T-helper 2 cell treated with Interferon-gamma antibody and Interleukin-4, amounts not matched to agents 100 ng/mL and 5 ng/mL, for 36 hours (primary cell): ENCODE results near the gene TRPV3. TPM values are rescaled to one million over a fixed set of nuclear protein-coding genes. Genes with fewer than 3 reads are reported as not detected.
"Not testable (repeated sequence)": the region's sequence is repeated elsewhere in the genome, so short reads cannot be mapped to it uniquely, and the experiment has no call there.

Experiments used
- intact Hi-C: fragments of 100-400 bp; cut with micrococcal nuclease; formaldehyde crosslinking; loops from one replicate; pipeline ENCODE4 v1.15.1; 2023
- total RNA-seq: library from RNA; stranded (reverse); gene quantifications from 2 replicates; pipeline ENCODE4 v1.2.3, GENCODE V29; 2022

The TRPV3 gene
- total RNA-seq, 1 donor from 2014 or later: 0.41 TPM

DNA sequence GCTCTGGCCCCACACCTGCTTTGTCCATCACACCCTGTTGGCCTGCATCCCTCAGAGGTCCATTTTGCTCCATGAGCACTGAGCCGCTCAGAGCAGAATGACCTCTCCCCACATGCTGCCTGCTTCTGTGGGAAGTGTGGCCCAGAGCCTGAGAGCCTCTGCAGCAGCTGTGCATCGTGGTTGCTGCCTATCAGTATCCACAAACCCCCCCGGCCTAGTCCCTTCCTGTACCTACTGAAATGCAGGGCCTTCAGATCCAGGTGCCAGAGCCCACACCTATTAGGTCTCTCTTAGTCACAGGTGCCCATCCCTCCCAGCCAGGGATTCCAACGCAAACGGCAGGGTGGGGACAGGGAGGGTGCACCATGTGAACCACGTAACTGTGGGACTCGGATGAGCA lies 16.6 kb upstream of the TRPV3 start:
- intact Hi-C loops: no loop called here

DNA sequence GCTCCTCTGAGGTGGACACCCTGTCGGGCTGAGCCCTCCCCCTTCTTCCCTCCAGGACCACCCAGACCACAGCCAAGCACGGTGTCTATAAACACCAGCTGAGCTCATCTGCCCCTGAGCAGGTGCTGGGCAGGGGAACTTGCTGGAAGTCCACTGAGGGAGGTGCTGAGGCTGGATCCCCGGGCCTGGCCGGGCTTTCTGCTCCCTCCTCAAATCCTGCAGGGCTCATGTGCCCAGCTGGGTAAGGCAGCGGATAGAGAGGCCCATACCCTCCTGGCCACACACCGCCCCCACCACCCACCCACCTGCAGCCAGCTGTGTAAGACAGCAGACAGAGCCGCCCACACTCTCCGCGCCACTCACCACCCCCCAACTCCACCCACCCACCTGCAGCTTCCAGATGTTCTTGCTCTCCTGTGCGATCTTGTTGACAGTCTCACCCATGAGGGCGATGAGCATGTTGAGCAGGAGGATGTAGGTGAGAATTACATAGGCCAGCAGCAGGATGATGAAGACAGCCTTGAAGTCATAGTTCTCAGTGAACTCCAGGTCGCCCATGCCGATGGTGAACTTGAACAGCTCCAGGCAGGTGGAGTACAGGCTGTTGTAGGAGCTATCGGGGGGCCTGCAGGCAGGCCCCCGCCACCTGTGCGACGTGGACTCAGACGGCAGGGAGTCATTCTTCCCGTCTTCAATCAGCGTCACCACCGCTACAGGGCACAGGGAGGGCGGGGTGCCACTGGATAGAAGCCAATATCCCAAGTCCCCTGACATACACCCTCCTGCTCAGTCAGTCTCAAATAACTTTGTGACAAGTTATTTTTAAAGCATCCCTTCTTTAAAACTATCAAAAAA lies 15.9 kb upstream of the TRPV3 start:
- intact Hi-C loops: no loop called here

DNA sequence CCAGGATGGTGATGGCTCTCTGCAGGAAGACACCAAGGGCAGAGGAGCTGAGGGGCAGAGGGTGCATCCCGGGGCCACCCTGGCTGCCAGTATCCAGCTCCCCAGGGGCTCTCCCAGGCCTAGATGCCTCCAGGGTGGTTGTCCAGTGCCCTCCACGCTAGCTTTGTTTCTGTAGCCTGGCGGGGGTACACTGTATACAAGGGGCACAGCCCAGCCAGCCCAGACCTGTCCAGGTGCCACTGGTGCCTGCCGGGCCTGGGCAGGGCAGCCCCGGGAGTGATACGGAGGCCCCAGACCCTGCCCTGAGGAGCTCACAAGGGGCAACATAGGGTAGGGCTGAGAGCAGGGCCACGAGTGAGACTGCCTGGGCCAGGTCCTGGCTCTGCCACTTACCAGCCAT lies 14.6 kb upstream of the TRPV3 start:
- intact Hi-C loops: no loop called here

DNA sequence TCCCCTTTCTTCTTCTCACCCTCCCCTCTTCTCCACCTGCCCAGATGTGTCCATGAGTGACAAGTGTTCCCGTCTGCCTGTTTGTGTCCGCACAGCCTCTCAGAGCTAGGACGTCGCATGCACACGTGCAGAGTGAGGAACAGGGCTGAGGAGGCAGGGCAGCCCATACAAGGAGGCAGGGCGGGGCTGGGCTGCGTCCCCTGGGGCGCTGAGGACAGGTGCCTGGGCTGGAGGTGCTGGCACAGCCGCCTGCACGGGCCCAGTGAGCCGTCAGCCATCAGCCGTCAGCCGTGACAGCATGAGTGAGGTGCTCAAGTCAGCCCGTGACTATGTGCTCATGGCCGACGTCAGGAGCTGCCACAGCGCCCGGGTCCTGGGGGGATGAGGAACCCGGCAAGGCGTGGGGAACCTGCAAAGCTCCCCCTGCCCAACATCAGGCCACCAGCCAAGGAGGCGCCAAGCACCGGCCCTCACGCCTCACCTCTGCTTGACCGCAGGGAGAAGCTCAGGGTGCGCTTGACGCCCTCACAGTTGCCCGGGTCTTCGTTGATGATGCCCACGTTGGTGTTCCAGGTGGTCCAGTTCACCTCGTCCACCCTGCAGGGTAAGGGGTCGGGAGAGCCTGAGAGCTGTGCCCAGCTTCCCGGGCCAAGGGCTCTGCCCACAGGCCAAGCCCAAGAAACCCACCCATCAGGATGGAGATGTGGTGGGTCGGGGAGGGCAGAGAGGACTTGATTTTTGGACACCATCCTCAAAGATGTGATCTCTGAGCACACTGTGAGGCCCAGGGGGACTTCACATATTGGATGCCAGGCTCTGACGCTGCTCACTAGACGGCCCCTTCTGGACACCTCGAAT lies 13.7 kb upstream of the TRPV3 start:
- intact Hi-C loops: no loop called here

DNA sequence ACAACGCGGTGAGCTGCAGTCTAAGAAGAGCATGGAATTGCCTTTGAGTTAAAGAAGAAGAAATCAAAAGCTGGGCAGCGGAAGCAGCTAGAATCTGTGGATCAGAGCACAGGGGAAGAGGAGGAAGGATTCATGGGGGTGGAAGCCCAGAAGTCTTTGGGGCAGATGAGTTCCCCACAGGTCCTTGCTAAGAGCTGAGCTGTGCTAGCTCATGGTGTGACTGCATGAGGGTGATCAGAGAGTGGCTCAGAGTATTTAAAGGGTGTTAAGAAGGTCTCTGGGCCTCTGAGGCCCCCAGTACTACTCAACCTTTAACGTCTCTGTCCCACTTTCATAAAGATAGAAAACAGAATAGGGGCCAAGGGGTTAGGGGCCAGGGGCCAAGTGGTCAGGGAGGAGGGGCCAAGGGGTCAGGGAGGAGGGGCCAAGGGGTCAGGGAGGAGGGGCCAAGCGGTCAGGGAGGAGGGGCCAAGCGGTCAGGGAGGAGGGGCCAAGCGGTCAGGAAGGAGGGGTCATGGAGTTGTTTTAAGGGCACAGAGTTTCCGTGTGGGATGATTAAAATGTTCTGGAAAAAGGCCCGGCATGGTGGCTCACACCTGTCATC lies 12.0 kb upstream of the TRPV3 start:
- intact Hi-C loops: no loop called here

DNA sequence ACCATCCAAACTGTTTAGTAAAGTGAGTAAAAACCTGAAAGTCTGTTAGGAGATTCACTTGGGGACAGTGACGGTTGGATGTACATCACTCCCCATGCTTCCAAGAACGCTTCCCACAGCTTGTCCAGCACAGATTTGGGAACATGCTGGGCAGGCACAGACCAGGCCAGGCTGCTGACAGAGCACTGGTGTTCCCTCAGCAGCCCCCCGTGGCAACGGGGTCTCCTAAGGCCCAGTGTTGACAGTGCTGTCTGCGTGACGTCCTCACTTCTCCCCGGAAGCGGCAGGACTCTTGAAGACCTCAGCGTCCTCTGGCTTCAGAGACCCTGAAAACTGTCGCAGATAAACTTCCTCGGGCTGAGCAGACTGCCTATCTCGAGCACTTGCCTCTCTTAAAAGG lies 8.9 kb upstream of the TRPV3 start:
- intact Hi-C loops: no loop called here

DNA sequence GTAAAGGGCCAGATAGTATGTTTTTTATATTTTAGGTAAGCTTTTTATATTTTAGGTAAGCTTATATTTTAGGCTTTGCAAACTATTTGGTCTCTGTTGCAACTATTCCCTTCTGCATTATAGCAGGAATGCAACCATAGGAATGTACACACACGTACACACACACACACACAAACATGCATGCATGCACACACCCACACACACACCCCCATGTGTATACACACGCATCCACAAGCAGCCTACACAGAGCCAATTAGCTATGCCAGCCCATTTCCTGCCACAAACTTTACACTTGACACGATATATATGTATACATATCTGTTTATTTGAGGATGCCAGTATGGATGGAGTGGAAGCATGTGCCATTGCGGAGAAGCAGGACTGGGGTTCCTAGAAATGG lies 7.5 kb upstream of the TRPV3 start:
- intact Hi-C loops: no loop called here

DNA sequence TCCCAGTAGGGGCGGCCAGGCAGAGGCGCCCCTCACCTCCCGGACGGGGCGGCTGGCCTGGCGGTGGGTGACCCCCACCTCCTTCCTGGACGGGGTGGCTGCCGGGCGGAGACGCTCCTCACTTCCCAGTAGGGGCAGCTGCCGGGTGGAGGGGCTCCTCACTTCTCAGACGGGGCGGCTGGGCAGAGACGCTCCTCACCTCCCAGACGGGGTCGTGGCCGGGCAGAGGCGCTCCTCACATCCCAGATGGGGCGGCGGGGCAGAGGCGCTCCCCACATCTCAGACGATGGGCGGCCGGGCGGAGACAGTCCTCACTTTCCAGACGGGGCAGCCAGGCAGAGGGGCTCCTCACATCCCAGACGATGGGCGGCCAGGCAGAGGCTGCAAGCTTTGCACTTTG lies 6.6 kb upstream of the TRPV3 start:
- intact Hi-C loops: not testable (repeated sequence)

DNA sequence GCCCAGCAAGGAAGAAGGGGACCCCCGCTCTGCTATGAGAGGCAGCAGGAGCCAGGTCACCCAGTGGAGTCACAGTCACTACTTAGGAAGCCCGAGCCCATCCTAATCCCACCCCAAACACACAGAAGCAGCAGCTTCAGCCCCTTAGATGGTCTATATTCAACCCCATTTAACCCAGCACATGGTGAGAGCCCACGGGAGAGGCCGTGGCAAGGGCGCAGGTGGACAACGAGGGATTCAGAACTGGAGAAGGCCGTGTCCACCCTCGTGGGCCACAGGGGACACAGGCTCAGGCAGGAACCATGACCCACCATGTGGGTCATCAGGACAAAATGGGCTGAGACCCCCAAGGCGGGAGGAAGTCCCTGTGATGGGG lies 1.6 kb upstream of the TRPV3 start:
- intact Hi-C loops: no loop called here

DNA sequence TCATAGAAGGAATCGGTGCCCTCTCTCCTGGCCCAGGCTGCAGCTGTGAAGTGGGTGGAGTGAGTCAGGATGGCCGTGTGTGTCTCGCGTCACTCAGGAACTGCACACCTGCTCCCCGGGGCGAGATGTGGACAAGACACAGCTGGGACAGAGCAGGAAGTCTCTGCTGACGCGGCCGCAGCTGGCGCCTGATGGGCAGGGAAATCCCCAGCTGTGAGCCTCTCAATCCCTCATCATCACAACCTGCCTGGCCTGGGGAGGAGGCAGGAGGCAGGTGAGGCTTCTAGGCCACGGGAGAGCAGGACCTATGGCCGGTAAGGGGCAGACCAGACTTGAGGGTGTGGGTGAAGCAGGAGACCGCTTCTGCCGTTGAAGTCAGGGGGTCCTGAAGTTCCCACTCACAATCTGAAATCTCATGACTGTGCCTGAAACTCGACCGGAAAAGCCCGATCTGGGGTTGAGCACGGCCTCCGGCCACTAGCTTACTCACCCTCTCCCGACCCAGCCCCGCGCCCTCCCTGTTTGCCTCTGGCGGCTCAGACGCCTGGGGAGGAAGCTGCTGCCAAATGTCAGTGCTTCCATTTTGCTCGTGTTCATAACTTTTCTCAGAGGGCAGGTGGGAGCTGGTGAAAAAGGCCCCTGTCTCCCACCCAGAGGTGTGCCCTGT lies 1.1 kb upstream of the TRPV3 start:
- intact Hi-C loops: no loop called here

DNA sequence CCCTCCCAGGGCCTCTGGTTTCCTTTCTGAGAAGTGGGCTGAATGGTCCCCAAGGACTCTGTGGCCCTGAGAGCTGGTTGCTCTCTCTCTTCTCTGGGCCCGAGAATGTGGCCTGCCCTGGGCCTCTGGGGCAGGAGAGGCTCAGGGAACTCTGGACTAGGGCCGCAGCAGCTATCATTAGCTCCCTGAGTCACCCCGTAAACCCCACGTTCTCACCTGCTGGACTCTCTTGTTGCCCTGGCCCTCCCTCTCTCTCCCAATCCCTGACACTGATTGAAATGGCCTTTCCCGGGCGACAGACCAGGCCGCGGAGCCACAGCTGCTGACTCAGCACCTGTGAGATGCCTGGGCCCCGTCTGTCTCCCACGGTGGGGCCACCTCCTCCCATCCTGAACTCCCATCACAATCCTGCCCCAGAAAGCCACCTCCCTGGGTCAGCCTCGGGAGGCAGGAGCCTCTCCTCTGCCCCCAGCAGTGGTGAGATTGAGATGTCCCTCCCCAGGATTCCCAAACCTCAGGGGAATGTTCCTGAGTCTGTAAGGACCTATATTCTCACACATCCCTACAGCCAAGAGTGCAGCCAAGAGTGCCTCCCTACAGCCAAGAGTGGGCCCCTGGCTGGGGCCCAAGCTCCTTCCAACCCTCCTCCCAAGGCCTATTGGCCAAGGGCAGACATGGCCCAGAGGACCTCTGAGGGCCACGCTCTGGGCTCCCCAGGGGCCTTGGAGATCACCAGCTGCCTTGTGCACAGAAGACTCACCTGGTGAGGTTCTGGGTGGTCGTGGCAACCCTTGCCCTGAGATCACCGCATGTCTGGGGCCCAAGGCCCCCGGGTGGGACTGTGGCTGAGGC lies 470 bp downstream of the TRPV3 start:
- intact Hi-C loops: no loop called here

DNA sequence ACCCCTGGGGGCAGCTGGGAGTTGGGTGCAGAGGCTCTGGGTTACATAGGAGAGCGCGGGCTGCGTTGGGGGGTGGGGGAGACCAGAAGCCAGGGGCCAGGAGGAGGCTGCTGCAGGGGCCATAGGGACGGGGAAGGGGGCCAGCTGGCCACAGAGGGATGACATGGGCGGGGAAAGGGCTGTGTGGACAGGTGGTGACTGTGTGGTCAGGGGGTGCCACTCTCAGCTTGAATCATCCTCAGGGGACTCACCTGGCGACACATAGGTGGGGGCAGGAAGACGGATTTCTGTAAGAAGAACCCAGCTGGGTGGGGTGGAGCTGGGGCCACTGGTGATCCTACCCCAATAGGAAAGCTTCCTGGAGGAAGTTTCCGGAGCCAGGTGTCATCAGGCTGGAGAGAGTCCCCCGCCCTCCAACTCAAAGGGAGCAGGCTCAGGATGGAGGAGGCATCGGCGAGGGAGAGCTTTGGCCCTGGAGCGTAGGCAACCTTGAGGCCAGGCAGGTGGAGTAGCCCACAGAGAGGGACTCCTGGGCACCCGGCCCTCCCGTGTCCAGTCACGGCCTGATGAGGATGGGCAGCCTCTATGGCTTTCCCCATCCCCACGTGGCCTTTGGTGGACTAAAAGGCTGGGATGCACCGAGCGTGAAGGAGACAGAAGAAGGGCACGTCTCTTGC lies 1.2 kb downstream of the TRPV3 start:
- intact Hi-C loops: no loop called here

DNA sequence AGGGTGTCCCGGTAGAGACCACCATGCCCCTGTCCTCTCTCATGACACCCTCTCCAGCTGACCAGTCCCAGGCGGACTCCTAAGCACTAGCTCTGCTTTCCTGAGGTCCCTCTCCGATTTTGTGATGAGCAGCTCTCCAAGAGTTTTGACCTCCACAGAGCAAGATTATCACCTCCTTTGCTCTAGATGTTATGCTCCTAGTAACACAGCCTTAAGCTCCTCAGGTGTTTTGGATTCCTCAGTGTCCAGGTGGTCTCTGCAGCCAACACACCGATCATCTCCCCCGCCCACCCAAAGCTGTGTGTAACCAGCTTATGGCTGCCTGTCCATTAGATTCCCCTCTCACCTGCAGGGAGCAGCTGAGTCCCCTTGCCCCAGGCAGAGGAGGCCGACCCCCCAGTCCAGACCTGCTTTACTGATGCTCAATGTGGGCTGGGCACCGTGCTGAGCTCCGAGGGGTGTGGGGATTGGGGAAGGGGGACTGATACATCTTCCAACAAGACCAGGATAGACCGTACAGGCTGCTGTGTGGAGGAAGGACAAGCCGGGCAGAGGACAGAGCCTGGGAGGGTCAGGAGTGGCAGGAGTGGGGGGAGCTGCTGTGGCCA lies 2.3 kb downstream of the TRPV3 start:
- intact Hi-C loops: no loop called here

DNA sequence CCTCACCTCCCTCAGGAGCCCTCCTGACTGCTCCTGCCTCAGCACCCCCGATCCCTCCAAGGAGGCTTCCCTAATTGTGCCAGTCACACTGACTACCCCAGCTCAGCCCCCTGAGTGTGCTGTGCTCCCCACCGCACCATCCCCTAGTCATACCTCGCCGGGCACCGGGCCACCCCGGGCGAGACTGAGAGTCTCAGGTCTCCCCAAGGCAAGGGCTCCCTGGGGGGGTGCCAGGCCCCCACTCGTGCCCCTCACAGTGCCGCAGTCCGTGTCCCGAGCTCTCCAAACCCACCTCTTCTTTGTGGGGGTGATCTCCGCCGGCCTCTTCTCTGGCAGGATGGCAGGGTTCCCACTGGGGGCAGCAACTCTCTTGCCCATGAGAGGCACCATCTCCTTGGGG lies 3.2 kb downstream of the TRPV3 start:
- intact Hi-C loops: no loop called here

DNA sequence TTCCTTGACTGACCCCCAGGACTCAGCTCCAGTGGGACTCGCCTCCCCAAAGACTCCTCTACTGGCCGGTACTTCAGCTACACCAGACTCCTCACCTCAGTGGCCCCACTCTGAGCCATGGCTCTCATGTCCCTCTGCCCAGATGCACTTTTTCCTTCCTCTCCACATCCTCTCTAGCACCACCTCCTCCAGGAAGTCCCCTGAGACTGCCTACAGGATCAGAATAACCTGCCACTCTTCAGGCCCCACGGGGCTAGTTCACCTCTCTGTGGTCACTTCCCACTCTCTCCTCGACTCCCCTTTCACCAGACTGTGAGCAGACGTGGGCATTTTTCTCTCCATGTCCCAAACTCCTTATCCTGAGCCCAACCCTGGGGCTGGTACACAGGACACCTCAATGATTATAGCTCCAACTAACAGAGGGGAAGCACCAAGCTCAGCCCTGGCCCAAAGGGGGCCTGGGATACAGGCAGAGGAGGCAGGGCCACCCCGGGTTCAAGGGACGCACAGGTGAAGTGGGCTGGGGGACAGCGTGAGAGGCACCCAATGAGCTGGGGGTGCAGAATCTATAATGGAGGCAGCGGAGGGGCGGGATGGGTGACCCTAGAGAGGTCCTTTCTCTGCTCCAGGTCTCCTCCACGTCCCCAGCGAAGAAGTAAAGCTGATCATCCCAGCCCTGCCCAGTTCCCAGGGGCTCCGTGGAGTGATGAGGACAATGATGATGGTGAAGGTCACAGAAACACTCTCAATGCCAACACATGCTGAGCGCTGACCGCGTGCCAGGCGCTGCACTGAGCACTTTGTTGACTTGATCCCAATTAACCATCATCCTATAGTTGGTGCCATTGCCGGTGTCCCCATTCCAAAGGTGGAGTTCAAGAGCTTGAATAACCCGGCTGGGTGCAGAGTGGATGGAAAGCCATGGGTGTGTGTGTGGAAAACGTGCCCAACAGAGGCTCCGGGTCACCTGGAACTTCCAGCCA lies 3.9 kb downstream of the TRPV3 start:
- intact Hi-C loops: no loop called here

DNA sequence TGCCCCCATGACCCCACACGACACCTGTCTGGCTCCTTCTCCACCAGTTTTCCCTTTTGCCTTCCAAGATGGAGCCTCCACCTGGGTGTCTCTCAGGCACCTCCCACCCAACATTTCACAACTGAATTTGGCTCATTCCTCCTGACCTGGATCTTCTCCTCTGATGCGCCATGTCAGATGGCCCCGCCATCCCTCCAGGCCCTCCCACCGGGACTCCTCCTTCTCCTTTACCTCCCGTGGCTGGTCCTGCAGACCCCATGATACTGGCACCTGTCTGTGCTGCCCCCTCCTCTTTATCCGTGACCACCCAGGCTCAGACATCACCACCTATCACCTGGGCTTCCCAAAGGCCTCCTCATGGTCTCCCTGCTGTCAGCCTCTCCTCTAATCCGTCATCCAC lies 4.7 kb downstream of the TRPV3 start:
- intact Hi-C loops: no loop called here

DNA sequence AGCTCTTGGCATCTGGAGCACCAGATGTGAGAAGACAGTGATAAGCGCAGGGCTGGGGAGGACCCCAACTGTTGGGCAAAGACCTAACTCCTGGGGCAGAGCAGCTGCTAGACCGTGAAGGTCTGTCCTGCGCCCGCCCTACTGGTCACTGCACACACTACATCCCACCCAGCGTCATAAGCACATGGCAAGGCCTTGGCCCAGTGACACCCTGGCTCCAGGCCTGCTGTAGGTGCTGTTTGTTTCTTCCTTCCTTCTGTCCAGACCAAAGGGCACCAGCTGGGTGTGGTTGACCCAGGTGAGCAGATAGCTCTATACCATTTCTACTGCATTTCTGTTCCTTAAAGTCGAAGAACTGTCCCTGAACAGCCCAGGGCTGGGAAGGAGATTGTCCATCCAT lies 6.4 kb downstream of the TRPV3 start:
- intact Hi-C loops: no loop called here

DNA sequence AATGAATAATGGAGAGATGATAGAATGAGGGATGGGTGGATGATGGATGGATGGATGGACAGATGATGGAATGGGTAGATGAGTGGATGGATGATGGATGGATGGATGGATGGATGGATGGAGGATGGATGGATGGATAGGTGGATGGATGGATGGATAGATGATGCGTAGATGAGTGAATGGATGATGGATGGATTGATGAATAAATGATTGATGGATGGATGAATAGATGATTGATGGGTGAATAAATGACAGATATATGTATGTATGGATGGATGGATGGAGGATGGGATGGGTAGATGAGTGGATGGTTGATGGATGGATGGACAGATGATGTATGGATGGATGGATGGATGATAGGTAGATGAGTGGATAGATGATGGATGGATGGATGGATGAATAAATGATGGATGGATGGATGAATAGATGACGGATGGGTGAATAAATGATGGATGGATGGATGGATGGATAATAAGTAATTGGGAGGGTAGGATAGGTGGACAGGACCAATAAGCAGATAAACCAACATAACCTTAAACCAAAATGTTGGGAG lies 7.9 kb downstream of the TRPV3 start:
- intact Hi-C loops: no loop called here
